Caki2 (cell line): Measurements from ENCODE around the gene CDCA4. TPM values are rescaled to one million over a fixed set of nuclear protein-coding genes. Genes with fewer than 3 reads are reported as not detected.
A peak's percentile ranks its signal among the peaks of the same experiment; 100 is the strongest.

Experiments used
- DNase-seq: peaks from one replicate; pipeline ENCODE4 v3.0.0-alpha.2; 2015; ENCODE audit warnings: low read depth
- in situ Hi-C: cut with HindIII; loops from 2 replicates; pipeline ENCODE4 v1.10.0; 2016; ENCODE audit warnings: low sequenced_read_pairs, low pct_unique_long_range_greater_than_20kb, mixed read lengths
- total RNA-seq: library from RNA; depleted of rRNA; stranded (reverse); fragments of >200 nt; shearing (Covaris generic); gene quantifications from 2 replicates; pipeline ENCODE4 v1.2.3, GENCODE V29; 2014; ENCODE audit warnings: low replicate concordance

Gene CDCA4
- total RNA-seq, 1 experiment from 2014 or later, result 30.3 TPM

GRCh38 chr14:104981699-104982541 lies 39.0 kb downstream of the CDCA4 start:
- DNase-seq, result no peak
- in situ Hi-C loops, result no loop called here

- DNase-seq, result no peak
- in situ Hi-C loops, result no loop called here
These were observed 40.0 kb downstream of the CDCA4 start for GRCh38 chr14:104980611-104981531.

DNA sequence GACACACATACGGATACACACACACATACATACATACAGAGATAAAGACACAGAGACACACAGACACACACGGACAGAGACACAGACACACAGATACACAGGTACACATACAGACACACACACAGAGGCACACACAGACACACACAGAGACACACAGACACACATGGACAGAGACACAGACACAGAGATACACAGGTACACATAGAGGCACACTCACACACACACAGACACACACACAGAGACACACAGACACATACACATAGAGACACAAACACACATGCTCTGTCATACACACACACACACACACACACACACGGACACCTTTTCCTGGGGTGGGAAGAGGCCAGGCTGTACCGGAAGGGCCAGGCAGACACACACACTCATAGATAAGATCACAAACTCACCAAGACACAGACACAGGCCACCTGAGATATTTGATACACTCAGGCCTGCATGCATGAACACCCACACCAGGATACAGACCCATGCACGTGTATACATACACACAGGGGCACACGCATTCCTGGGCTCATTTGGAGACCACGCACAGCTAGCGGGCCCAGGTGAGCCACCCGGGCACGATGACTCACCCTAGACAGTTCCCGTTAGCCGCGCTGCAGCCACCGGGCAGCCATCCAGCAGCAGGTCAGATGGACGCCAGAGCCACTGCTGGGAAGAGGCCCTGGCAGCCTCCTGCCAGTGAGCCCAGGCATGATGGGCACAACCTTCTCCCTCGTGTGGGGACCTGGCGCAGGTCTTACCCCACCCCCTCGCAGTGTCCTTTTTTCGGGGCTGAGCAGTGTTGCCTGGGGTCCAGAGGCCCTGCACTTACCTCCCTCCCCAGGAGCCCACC lies 40.9 kb downstream of the CDCA4 start:
- in situ Hi-C loops, result no loop called here
- DNase-seq, result peak; percentile 76

- no peak for DNase-seq
- in situ Hi-C loops, result no loop called here
These were observed 41.9 kb downstream of the CDCA4 start for GRCh38 chr14:104978746-104979691.

- in situ Hi-C loops, result no loop called here
- peak; percentile 56 for DNase-seq
These were observed 42.9 kb downstream of the CDCA4 start, which contains the start of gene AHNAK2 for GRCh38 chr14:104977681-104978653. AHNAK2 (minus strand) TSS chr14:104978374; CDS start chr14:104978237, 137 bp downstream.

DNA sequence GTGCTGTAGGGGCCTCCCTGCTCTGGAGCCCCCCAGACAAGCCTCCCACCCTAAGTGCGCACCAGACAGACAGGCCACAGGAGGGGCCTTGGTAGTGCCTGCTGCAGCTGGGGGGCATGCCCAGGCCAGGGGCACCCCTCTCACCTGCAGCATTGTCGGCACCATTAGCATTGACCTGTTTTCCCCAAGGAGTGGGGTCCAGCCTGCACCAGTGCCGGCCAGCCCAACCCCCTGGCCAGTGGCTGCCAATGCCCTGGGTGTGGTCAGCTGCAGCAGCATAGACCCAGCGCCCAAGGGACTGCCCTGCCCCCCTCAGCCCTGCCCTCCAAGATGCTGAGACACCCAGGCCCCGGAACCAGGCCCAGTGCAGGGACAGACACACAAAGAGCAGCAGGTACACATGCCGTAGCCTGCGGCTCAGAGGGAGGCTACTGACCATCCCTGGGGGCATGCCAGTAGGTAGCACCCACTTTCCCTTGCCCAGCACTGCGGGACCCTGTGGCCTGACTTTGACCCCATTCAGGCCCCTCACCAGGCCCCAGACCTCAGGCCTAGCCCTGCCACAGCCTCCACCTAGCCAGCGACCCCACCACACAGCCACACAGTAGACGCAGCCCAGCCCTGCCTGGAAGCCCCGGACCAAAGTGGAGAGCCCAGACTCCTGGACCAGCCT lies 43.7 kb downstream of the CDCA4 start:
- in situ Hi-C loops, result no loop called here

DNA sequence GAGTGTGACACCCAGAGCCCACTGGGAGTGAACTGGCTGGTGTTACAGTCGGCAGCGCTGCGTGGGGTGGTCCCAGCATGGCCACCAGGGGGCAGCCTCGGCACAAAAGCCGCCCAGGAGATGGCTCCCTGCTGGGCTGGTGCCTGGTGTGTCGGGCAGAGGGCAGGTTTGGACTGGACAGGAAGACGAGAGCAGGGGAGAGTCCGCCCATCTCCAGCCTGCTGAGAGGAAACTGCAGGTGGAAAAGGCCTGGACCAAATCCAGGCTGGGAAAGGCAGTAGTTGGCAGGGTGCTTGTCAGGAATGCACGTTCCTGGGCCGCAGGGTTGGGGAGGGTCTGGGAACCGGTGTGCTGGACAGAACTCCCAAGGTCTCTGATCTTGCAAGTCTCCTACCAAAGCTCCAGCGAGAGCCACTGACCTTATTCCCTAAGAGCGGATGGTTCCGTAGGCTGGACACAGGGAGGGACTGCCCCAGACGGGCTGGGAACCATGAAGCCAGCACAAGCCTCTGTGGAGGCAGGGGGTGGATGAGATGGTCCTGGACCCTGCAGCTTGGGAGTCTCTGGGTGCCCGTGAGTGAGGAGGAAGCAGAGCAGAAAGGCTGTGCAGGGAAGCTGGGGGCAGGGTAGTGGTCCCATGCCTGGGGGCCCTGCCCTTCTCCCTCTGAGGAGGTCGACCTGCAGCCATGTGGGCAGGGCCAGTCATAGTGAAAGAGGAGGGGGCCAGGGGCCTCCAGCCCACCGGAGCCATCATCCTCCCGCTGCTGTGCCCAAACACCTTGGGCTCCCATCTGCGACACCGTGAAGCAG lies 44.5 kb downstream of the CDCA4 start:
- in situ Hi-C loops, result no loop called here
- DNase-seq, result peak; percentile 80

More for the DNA sequence above, 43.7 kb downstream of the CDCA4 start:
- DNase-seq, result no peak

DNA sequence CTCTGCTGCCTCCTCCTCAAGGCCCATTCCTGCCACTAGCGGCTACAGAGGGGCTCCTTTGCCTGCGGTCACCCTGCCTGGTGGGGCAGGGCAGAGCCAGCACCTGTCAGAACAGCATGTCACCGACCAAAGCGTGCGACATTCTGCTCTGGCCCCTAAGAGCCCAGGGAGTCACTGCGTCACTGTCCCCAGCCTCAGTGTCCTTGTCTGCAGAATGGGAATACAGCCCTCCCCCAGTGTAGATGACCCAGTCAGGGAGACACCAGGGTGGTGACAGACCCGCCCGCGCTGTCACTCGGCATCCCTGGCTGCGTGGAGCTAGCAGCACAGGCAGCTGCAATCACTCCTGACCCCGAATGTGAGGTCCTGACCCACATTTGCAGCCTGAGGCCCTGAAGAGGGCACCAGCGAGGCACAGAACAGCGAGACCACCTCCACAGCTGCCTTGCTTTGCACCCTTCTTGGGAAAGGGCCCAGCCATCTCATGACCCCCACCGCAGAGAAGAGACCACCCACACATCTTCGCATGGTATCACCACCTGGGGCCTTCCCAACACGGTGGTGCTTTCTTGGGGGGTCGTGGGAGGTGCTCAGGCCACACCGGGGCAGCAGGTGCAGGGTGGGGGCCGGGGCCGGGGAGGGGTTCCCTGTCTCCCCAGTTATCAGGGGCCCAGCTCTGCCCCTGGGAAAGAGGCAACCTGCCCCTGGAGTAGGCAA lies 45.2 kb downstream of the CDCA4 start:
- in situ Hi-C loops, result no loop called here
- DNase-seq, result no peak

- no peak for DNase-seq
- in situ Hi-C loops, result no loop called here
These were observed 46.1 kb downstream of the CDCA4 start for GRCh38 chr14:104974665-104975390.

GRCh38 chr14:104974146-104974541 lies 46.7 kb downstream of the CDCA4 start:
- in situ Hi-C loops, result no loop called here
- DNase-seq, result no peak

DNA sequence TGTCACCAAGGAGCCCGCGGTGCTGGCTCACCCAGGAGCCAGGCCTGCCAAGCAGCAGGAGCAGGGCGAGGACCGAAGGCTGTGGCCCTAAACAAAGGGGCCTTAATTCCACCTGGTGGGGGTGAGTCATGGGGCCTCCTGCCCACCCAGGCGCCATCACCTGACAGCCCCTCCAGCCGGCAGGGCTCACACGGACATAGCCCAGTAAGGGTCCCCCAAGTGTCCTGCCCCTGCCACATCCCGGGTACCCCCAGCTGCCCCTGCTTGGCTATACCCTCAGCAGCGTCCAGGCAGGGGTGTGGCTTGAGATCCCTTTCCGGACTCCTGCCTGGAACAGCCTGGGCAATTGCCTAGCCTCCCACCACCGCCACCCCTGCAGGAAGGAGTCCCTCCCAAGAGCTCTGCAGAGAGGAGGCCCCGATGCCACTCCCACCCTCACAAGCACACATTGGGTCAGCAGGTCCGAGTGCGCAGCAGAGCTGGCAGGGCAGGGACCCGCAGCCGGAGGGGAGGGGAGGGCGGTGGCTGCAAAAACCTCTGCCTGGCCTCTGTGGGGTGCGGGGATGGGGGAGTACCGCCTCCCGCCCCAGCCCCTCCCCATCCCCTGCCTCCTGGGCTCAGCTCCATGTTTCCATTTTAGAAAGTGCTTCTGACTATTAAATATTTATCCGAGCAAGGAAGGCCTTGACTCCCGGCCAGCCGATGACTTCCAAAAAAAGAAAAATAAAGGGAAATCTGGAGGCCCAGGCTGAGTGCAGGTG lies 47.3 kb downstream of the CDCA4 start:
- in situ Hi-C loops, result no loop called here
- DNase-seq, result peak; percentile 95

- in situ Hi-C loops, result no loop called here
- no peak for DNase-seq
These were observed 47.8 kb downstream of the CDCA4 start for GRCh38 chr14:104973135-104973384.
